ENCODE measurements around the gene EXOC3L4.

EXOC3L4 gene

DNA sequence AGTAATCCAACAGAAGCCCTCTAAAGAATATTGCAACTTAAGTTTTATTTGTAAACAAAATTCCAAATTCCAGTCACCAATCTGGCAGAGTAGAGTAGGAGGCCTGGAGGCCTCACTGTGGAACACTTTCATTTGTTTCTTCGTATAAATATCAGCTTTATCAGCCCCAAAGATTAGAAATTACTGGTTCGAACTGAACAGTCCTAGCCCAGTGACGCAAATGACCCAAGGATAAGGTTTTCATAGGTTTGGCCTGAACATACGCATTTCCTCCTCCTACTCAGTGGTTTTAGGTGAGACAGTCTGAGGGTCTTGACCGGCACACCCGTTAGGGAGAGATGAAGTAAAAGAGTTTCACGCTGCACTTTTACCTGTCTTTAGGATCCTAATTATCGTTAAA is 38.8 kb upstream of the EXOC3L4 start:
- peaks cover 12% of the 10 kb centered on the region for H3K4me1 ChIP-seq (ENCODE audit: insufficient read depth, poor library complexity, severe bottlenecking)
- H3K36me3 ChIP-seq (ENCODE audit: low read depth), result peaks cover 14% of the 10 kb centered on the region
- TF ChIP-seq, protein P1, sequence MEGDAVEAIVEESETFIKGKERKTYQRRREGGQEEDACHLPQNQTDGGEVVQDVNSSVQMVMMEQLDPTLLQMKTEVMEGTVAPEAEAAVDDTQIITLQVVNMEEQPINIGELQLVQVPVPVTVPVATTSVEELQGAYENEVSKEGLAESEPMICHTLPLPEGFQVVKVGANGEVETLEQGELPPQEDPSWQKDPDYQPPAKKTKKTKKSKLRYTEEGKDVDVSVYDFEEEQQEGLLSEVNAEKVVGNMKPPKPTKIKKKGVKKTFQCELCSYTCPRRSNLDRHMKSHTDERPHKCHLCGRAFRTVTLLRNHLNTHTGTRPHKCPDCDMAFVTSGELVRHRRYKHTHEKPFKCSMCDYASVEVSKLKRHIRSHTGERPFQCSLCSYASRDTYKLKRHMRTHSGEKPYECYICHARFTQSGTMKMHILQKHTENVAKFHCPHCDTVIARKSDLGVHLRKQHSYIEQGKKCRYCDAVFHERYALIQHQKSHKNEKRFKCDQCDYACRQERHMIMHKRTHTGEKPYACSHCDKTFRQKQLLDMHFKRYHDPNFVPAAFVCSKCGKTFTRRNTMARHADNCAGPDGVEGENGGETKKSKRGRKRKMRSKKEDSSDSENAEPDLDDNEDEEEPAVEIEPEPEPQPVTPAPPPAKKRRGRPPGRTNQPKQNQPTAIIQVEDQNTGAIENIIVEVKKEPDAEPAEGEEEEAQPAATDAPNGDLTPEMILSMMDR (IDR thresholded peaks at IDR 0.05; ENCODE audit: poor library complexity, severe bottlenecking), result no peak
- H3K27ac ChIP-seq (ENCODE audit: poor library complexity, severe bottlenecking), result peak overlapping the region; percentile 80
- peak overlapping the region; percentile 80 for H3K4me3 ChIP-seq (ENCODE audit: severe bottlenecking)
- DNase-seq (ENCODE audit: low spot score), result peak; percentile 3
- no peaks in the 10 kb centered on the region for H3K9me3 ChIP-seq (ENCODE audit: severe bottlenecking)
- no peak for ATAC-seq (ENCODE audit: low read depth)
- H3K27me3 ChIP-seq (ENCODE audit: insufficient read depth, poor library complexity, severe bottlenecking), result no peaks in the 10 kb centered on the region

DNA sequence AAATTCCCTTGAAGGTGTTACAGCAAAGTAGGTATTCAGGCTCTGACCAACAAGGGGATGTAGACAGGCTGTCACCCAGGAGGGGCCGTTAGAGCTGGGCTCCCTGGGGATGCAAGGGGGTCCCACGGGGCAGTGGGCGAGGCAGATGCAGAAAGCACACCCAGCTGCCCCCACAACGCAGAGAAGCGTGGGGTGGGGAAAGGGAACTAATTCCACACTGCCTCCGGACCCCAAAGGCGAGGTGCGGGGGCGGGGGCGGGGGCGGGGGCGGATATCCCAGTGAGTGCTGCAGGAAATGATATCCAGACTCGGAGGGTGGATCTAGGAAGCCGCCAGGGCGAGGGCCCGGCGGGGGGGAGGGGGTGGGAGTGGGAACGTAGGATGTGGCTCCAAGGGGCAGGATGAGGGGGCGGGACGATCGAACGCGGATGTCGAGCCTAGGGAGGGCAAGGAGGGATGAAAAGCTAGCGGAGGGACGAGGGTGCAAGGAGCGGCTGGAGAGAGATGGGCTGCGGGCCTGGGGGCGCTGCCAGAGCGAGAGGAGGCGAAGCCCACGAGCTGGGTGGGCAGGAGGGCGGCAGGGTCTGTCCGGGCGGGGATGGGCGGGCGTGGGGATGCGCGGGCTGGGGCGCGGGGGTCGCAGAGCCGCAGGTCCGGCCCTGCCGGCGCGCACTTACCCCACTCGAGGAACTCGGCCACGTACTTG is 38.0 kb upstream of the EXOC3L4 start:
- peak; percentile 87 for DNase-seq (ENCODE audit: low spot score)
- ATAC-seq (ENCODE audit: low read depth), result peak; percentile 38
- Histone ChIP-seq H3K27ac (ENCODE audit: poor library complexity, severe bottlenecking) (peak overlapping the region; percentile 80), H3K9me3 (ENCODE audit: severe bottlenecking) (no peaks in the 10 kb centered on the region), H3K4me1 (ENCODE audit: insufficient read depth, poor library complexity, severe bottlenecking) (peaks cover 12% of the 10 kb centered on the region), H3K27me3 (ENCODE audit: insufficient read depth, poor library complexity, severe bottlenecking) (no peaks in the 10 kb centered on the region), H3K36me3 (ENCODE audit: low read depth) (peaks cover 14% of the 10 kb centered on the region), H3K4me3 (ENCODE audit: severe bottlenecking) (peak overlapping the region; percentile 80)
- TF ChIP-seq, protein P1 (IDR thresholded peaks at IDR 0.05; ENCODE audit: poor library complexity, severe bottlenecking), result no peak

- ATAC-seq (ENCODE audit: low read depth) (peak; percentile 3; the same call in 2 of the 3 replicates), DNase-seq (ENCODE audit: low spot score) (peak; percentile 65)
- Histone ChIP-seq H3K27me3 (ENCODE audit: insufficient read depth, poor library complexity, severe bottlenecking) (no peaks in the 10 kb centered on the region), H3K36me3 (ENCODE audit: low read depth) (peaks cover 12% of the 10 kb centered on the region), H3K4me1 (ENCODE audit: insufficient read depth, poor library complexity, severe bottlenecking) (peaks cover 12% of the 10 kb centered on the region), H3K27ac (ENCODE audit: poor library complexity, severe bottlenecking) (peak overlapping the region; percentile 80), H3K9me3 (ENCODE audit: severe bottlenecking) (no peaks in the 10 kb centered on the region), H3K4me3 (ENCODE audit: severe bottlenecking) (peak overlapping the region; percentile 80)
- TF ChIP-seq, protein P1 (IDR thresholded peaks at IDR 0.05; ENCODE audit: poor library complexity, severe bottlenecking), result no peak
These were observed 37.5 kb upstream of the EXOC3L4 start for GRCh38 chr14:103057028-103057371.

DNA sequence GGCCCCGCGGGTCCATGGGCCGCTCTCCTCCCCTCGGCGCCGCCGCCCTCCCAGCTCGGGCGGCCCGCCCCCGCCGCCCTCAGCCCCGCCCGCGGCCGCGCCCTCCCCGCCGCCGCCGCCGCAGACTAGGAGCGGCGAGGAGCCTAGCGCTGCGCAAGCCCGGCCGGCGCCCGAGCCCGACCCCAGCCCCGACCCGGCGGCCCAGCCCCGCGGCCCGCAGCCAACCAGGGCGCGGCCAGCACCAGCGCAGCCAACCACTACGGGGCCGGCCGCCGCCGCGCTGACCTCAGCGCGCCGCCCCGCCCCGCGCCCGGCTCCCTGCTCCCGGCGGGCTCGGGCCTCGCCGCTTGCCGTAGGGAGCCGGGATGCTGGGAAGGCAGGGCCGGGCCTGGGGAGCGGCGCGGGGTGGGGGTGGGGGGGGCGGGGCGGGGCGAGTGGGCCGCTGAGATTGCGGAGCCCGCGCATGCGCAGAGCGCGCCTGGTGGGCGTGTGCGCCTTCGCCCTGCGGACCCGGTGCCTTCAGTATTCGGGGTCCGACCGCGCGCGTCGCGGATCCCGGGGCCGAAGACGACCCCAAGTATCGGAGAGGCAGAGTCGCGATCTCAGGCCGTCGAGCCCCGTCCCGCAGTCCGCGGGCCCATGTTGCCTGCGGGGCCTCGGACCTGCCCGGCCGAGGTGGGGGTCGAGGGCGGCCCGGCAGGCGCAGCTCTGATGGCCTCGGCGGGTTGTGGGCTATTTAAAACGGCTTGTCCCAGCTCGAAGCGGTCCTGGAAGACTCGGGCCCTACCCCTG is 37.0 kb upstream of the EXOC3L4 start, which contains the start of gene CDC42BPB:
CDC42BPB (minus strand) TSS at position 178 of the 792 bp plus-strand sequence. CDS start 376 bp downstream, outside the sequence.
- H3K4me1 ChIP-seq (ENCODE audit: insufficient read depth, poor library complexity, severe bottlenecking), result peaks cover 12% of the 10 kb centered on the region
- peak; percentile 92 for ATAC-seq (ENCODE audit: low read depth)
- TF ChIP-seq, protein P1 (IDR thresholded peaks at IDR 0.05; ENCODE audit: poor library complexity, severe bottlenecking), result no peak
- H3K4me3 ChIP-seq (ENCODE audit: severe bottlenecking), result peak within 1 kb of the TSS; percentile 80
- H3K27me3 ChIP-seq (ENCODE audit: insufficient read depth, poor library complexity, severe bottlenecking), result no peaks in the 10 kb centered on the region
- peak; percentile 95 for DNase-seq (ENCODE audit: low spot score)
- peak within 1 kb of the TSS; percentile 80 for H3K27ac ChIP-seq (ENCODE audit: poor library complexity, severe bottlenecking)
- H3K36me3 ChIP-seq (ENCODE audit: low read depth), result peaks cover 8% of the 10 kb centered on the region
- no peaks in the 10 kb centered on the region for H3K9me3 ChIP-seq (ENCODE audit: severe bottlenecking)
